COLO829 (cell line): Measurements from ENCODE around the gene GABRB2.

Experiments
- DNase-seq: peaks from one replicate; pipeline ENCODE4 v3.0.0; 2012; ENCODE audit warnings: low spot score

GABRB2 gene

GRCh38 chr5:161387121-161387520, 159.4 kb downstream of the GABRB2 start:
- no peak for DNase-seq

GRCh38 chr5:161385027-161385426, 161.5 kb downstream of the GABRB2 start:
- DNase-seq: no peak

- no peak for DNase-seq
These were observed 163.8 kb downstream of the GABRB2 start for GRCh38 chr5:161382685-161383084.

GRCh38 chr5:161380486-161380885, 166.0 kb downstream of the GABRB2 start:
- no peak for DNase-seq

DNA sequence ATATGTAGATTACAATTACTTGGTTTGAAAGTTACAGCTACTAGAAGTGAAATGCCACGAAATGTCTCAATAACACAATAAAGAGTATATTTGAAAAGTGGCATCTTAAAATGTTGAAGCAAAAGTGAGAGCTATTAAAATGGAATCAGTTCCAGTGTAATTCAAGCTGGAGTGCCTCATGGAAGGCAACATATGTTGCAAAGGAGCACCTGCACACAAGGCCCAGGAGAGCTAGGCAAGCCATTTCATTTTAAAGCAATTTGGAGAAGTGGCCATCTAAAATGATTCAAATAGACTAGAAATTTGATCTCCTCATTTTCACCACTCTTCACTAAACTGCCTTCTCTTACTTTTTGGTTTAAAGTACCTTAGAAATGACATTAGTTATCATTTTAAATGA, 167.8 kb downstream of the GABRB2 start:
- DNase-seq: no peak

- no peak for DNase-seq
These were observed 170.5 kb downstream of the GABRB2 start for GRCh38 chr5:161376034-161376433.

- no peak for DNase-seq
These were observed 173.2 kb downstream of the GABRB2 start for GRCh38 chr5:161373345-161373707.

DNA sequence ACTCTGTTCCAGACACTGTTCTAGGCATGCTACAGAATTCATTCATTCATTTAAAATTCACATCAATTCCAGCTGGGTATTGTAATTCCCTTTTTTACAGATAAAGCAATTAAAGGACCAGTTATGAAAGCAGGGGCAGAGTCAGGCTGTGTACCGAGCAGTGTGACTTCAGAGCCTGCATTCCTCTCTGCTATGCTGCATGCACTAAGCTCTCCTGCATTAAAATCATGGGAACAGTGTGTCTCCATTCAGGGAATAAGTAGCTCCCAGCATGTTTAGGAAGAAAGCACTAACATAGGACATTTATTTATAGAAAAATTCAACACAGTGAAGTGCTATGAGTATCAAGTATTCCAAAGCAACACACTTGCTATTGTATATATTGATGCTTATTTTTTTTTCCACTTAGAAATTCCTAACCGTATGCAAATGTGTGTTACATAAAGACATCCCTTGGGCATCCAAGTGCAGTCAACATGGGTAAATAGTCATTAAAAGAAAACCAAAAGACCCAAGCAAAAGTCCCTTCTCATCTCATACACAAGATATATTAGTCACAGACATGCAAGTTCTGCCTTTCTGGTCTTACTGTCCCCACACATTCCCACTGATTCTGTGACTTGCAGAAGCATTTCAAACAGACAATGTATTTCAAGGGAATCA, 173.7 kb downstream of the GABRB2 start:
- no peak for DNase-seq

GRCh38 chr5:161369022-161369421, 177.5 kb downstream of the GABRB2 start:
- DNase-seq: no peak

GRCh38 chr5:161358446-161358845, 188.1 kb downstream of the GABRB2 start:
- DNase-seq: no peak

DNA sequence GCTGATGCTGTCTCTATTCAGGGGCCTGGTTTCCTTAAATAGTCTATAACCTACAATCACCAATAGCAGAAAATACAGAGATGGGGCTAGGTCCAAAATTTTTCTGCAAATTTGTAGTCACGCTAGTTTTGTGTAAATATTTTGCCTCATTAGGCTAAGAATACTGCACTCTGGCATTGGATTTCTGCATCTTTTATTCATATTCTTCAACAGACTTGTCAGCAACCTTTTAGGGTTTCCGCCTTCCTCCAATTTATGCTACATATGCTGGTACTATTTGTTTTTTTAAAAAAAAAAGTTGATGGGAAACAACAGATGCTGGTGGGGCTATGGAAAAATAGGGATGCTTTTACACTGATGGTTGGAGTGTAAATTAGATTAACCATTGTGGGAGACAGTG, 202.3 kb downstream of the GABRB2 start:
- DNase-seq: no peak

DNA sequence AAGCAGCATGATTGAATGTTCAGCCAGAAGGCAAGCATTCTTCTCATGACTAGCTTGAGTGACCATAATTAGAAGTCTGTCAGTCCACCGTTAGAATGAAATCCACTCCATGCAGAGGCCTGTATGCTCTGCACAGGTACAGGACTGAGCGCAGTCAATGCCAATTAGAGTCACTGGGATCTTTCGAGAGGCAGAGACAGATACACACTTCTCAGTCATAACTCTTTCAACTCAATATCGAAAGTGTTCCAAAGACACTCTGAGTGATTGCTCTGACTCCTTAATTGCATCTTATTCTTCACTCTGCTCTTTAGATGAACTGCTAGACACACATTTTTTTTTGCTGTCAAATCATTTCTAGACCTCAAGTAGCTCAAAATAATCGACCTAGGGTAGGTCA, 203.6 kb downstream of the GABRB2 start:
- no peak for DNase-seq

DNA sequence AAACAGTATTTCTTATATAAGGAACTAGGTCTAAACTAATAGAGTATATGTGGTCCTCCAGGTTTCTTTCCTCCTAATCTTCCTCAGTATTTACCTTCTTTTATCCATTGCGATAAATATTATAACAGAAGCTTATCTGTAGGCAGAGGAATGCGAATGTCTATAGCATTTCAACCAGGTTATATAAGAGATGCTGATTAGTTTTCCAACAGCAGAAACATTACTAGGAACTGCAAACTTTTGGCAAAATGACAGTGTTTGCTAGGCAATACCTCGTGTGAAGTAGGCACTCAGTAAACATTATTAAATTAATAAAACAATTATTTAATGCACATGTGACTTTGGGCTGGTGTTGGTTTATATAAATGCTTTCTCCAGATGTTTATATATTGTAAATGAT, 206.5 kb downstream of the GABRB2 start:
- DNase-seq: no peak

DNA sequence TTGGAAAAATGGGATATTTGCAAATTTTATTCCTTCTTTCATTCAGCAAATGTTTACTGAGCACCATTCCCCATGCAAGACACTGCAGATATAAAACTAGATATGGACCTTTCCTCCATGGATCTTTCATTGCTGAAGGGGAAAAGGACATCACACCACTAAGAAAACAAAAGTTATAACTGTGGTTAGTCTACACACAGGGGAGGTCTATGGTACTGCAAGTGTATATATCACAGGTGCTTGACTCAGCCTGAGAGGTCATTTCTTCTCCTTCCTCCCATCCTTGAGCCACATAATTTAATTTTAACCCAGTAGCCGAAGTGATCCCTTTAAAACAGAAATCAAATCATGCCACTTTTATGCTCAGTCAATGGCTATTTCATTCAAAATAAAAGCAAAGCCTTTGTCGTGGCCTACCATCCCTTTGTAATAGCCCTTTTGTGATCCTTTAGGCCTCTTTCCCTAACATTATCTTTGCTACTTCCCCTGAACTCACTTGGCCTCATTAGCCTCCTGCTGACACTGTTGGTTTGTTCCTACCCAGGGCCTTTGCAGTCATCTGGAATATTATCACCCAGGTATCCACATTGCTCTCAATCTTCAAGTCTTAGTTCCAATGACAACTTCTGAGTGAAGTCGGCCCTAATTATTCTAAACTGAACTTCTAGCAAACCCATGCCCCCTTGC, 213.2 kb downstream of the GABRB2 start:
- no peak for DNase-seq

DNA sequence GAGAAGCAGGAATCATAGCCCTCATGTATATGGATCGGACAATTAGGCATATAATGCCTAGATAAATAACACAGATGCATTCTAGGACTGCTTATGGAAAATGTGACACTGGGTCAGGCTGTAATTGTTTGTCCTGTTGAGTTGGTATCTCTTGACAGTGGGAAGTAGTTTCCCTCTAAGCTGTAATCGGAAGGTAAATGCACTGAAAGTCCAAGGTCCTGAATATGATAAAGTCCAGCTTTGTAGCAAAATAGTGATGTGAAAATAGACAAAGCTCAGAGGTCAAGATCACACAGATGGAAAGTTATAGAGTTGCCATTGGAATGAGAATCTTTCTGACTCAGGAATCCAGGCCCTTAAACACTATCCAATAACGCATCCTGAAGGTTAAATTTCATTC, 214.2 kb downstream of the GABRB2 start:
- no peak for DNase-seq

DNA sequence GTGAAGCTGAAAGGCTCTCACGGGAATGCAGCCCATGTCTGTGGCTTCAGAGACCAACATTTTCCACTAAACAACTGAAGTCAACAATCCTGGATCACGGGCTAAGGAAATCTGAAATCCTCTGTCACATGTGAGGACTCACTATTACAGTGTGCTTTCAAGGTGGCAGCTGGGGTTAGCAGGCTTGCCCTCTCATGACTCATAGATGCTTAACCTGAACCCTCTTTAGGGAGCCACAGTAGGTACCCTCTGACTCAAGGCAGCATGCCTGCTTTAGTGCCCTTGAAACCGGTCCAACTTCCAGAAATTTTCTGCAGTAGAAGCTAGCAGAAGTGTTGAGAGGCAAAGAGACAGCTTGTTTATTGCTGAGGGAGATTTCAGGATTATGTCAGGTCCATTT, 232.5 kb downstream of the GABRB2 start:
- no peak for DNase-seq

DNA sequence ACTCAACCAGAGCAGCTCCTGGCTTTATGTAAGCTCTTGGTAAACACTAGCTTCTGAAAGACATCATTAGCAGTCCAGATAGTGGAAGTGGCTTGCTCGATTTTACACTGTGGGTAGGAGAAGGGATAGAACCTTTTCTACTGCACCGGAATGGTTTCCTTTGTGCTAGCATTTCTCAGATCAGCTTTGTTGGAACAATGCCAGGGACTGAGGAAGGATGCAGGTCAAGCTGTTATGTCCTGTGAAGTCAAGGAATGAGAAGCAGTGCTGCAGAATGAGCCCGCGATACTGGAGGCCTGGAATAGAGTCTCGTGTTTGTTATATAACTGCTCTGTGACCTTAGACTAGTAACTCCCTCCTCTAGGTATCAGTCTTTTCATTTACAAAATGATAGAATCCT, 233.6 kb downstream of the GABRB2 start:
- DNase-seq: no peak

GRCh38 chr5:161311965-161312364, 234.6 kb downstream of the GABRB2 start:
- DNase-seq: no peak

DNA sequence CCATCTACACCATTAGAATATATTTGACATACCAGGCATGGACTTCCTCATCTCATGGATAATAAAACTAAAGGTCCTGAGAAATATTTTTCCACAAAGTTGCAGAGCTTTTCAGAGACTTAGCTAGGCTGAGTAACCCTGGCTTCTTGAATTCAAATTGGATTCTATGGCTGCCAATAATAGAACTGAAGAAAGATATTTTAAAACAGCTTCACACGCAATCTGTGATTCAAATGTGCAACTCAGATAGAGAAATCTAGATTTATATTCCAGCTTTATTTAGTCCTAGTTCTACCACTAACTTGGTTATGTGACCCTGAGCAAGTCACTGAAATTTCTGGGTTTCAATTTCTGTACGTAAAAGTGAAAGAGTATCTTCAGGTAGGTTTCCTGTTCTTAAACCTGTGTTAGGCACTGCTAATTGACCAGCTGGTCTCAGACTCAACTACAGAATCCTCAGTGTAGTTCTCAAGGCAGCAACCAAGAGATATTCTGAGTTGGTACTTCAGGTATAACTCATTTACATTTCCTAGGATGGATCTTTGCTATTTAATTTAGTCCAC, 235.3 kb downstream of the GABRB2 start:
- no peak for DNase-seq

DNA sequence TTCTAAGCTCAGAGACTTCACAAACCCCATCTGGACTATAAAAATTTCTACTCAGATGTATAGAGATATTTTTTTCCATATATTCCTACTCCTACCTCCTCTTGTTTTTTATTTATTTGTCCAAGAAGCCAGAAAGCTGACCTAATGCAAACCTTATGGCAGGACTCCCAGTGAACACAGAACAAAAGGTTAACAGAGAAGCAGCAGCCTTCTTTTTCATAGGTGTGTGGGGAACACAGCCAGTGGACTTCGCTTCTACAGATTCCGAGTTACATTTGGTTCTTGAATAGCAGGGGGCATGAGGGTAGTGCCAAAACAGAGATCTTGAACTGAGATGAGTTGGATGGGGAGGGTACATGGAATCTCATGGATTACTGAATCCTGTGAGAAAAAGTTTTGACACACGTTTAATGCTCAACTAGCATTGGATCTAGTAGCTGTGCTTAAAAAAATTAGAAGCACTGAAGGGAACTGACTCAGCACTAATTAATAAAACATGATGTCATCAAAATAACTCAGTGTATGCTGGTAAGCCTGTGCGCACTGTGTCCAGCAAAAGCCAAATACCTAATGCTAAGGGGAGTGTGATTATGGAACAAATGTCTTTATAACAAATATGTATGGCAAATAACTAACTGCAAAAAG, 240.1 kb downstream of the GABRB2 start:
- DNase-seq: no peak

- no peak for DNase-seq
These were observed 240.9 kb downstream of the GABRB2 start for GRCh38 chr5:161305601-161306000.

GRCh38 chr5:161302559-161302958, 244.0 kb downstream of the GABRB2 start:
- no peak for DNase-seq

DNA sequence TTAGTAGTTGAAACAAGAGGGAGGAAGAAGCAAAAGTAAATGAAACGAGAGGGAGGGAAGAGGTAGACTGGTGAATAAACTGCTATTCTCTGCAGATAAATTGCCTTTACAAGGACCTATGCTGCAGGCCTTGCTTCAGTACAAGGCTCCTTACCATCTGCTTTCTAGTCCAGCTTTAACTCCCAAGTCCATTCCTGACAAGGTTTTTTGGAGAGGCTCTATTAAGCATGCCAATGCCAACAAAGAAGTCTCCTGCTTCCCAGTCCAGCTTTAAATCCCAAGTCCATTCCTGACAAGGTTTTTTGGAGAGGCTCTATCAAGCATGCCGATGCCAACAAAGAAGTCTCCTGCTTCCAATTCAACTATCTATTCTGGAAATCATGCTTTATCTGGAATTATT, 244.9 kb downstream of the GABRB2 start:
- no peak for DNase-seq
